ENCODE measurements around the gene OR2A12.
A peak's percentile ranks its signal among the peaks of the same experiment; 100 is the strongest.
"Not testable (repeated sequence)": the region's sequence is repeated elsewhere in the genome, so short reads cannot be mapped to it uniquely, and the experiment has no call there.

The OR2A12 gene

GRCh38 chr7:144109283-144109682, 23.2 kb downstream of the OR2A12 start, which contains the start of gene OR2A2:
Gene OR2A2 (plus strand): TSS chr7:144109583. CDS start chr7:144109583, 0 bp downstream.
- no peak within 1 kb of the TSS for H3K4me3 ChIP-seq (replicated peaks in 1 of 2; ENCODE audit: low read depth in 2 of 2, low read length in 2 of 2)
- TF ChIP-seq, protein P1, sequence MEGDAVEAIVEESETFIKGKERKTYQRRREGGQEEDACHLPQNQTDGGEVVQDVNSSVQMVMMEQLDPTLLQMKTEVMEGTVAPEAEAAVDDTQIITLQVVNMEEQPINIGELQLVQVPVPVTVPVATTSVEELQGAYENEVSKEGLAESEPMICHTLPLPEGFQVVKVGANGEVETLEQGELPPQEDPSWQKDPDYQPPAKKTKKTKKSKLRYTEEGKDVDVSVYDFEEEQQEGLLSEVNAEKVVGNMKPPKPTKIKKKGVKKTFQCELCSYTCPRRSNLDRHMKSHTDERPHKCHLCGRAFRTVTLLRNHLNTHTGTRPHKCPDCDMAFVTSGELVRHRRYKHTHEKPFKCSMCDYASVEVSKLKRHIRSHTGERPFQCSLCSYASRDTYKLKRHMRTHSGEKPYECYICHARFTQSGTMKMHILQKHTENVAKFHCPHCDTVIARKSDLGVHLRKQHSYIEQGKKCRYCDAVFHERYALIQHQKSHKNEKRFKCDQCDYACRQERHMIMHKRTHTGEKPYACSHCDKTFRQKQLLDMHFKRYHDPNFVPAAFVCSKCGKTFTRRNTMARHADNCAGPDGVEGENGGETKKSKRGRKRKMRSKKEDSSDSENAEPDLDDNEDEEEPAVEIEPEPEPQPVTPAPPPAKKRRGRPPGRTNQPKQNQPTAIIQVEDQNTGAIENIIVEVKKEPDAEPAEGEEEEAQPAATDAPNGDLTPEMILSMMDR (IDR thresholded peaks at IDR 0.05; ENCODE audit: low read depth, low read length), result no peak
- no peak for DNase-seq (ENCODE audit: low read depth in 2 of 2)

- TF ChIP-seq, protein P1 (IDR thresholded peaks at IDR 0.05; ENCODE audit: low read depth, low read length), result no peak
- H3K4me3 ChIP-seq (replicated peaks in 1 of 2; ENCODE audit: low read depth in 2 of 2, low read length in 2 of 2), result no peak overlapping the region
- no peak for DNase-seq (ENCODE audit: low read depth in 2 of 2)
Measured at GRCh38 chr7:144110272-144110671, 24.2 kb downstream of the OR2A12 start.

DNA sequence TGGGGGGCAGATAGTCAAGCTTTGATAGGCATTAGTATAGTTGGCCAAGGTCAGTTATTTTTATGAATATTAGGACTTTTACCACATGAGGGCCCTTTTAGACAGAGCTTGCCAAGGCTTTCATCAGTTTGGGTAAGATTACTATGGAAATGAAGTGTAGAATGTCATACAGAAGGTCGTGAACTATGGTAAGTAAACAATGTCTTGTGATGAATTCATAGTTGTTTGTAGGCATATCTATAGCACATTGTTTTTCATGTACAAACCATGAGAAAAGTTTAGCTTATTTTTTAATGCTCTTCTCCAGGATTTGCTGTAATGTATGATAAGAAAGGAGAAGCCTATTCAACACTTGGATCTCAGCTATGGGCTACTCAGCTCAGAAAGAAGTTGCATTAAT, 27.6 kb downstream of the OR2A12 start:
- TF ChIP-seq, protein P1 (IDR thresholded peaks at IDR 0.05; ENCODE audit: low read depth, low read length), result no peak
- H3K4me3 ChIP-seq (replicated peaks in 1 of 2; ENCODE audit: low read depth in 2 of 2, low read length in 2 of 2), result no peak overlapping the region
- DNase-seq (ENCODE audit: low read depth in 2 of 2), result no peak

DNA sequence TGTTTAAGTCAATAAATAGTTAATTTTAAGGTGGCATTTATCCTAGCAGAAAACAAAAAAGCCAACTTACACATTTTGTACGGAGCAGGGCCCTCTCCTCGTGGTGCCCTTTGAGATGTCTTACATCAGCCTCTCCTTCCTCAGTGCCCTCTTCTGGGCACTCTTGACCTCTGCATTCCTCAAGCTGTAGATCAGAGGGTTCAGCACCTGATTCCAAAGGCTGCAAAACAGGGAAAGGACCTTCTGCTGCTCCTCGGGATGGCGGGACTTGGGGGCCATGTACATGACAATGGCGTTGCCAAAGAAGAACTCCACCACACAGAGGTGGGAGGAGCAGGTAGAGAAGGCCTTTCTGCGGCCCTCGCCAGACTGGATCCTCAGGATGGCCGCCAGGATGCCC, 32.3 kb downstream of the OR2A12 start:
- no peak for DNase-seq (ENCODE audit: low read depth in 2 of 2)
- TF ChIP-seq, protein P1 (IDR thresholded peaks at IDR 0.05; ENCODE audit: low read depth, low read length), result no peak
- no peak overlapping the region for H3K4me3 ChIP-seq (replicated peaks in 1 of 2; ENCODE audit: low read depth in 2 of 2, low read length in 2 of 2)

- no peak within 1 kb of the TSS for H3K4me3 ChIP-seq (replicated peaks in 1 of 2; ENCODE audit: low read depth in 2 of 2, low read length in 2 of 2)
- TF ChIP-seq, protein P1 (IDR thresholded peaks at IDR 0.05; ENCODE audit: low read depth, low read length), result no peak
- DNase-seq (ENCODE audit: low read depth in 2 of 2), result no peak
Measured at GRCh38 chr7:144122876-144123275, 36.8 kb downstream of the OR2A12 start, which contains the start of gene OR2A14. Gene OR2A14 (plus strand): TSS chr7:144123176. CDS start chr7:144129113, 5,937 bp downstream.

GRCh38 chr7:144127714-144128334, 41.7 kb downstream of the OR2A12 start:
- TF ChIP-seq, protein P1 (IDR thresholded peaks at IDR 0.05; ENCODE audit: low read depth, low read length), result peak; percentile 90
- DNase-seq (ENCODE audit: low read depth in 2 of 2), result peak; percentile 88 to 89
- H3K4me3 ChIP-seq (replicated peaks in 1 of 2; ENCODE audit: low read depth in 2 of 2, low read length in 2 of 2), result no peak overlapping the region

- H3K4me3 ChIP-seq (replicated peaks in 1 of 2; ENCODE audit: low read depth in 2 of 2, low read length in 2 of 2); DNase-seq (ENCODE audit: low read depth in 2 of 2): not testable (repeated sequence)
Measured at GRCh38 chr7:144129601-144130000, 43.5 kb downstream of the OR2A12 start.

Data from cardiac fibroblast (primary cell).